ENCODE results near the gene KDM1B. TPM values are rescaled to one million over a fixed set of nuclear protein-coding genes. Genes with fewer than 3 reads are reported as not detected.
"Not testable (repeated sequence)": the region's sequence is repeated elsewhere in the genome, so short reads cannot be mapped to it uniquely, and the experiment has no call there.

Gene KDM1B
- total RNA-seq, 3 donors from 2014 or later, result 11.0 to 14.3 (median 12.5) TPM

- peaks cover 35% of the 10 kb centered on the region for H3K36me3 Mint-ChIP-seq (ENCODE audit: insufficient read depth)
Measured at GRCh38 chr6:18138906-18139305, 16.3 kb upstream of the KDM1B start.

GRCh38 chr6:18139935-18140621, 15.1 kb upstream of the KDM1B start:
- DNase-seq (no peak), ATAC-seq (no peak)
- Mint-ChIP-seq H3K27me3 (ENCODE audit: low read depth) (no peaks in the 10 kb centered on the region), H3K4me3 (no peak overlapping the region), H3K9me3 (no peaks in the 10 kb centered on the region), H3K4me1 (ENCODE audit: low read depth) (peaks cover 2% of the 10 kb centered on the region), H3K36me3 (ENCODE audit: insufficient read depth) (peaks cover 35% of the 10 kb centered on the region)

More at GRCh38 chr6:18138906-18139305, 16.3 kb upstream of the KDM1B start:
- ATAC-seq (no peak), DNase-seq (no peak)
- Mint-ChIP-seq H3K9me3 (no peaks in the 10 kb centered on the region), H3K4me1 (ENCODE audit: low read depth) (peaks cover 2% of the 10 kb centered on the region), H3K4me3 (no peak overlapping the region), H3K27me3 (ENCODE audit: low read depth) (no peaks in the 10 kb centered on the region)

- DNase-seq, result no peak
- peaks cover 30% of the 10 kb centered on the region for H3K36me3 Mint-ChIP-seq (ENCODE audit: insufficient read depth)
- H3K4me1 Mint-ChIP-seq (ENCODE audit: low read depth), result no peaks in the 10 kb centered on the region
- ATAC-seq, result no peak
- no peak overlapping the region for H3K4me3 Mint-ChIP-seq
- H3K27me3 Mint-ChIP-seq (ENCODE audit: low read depth), result no peaks in the 10 kb centered on the region
- no peaks in the 10 kb centered on the region for H3K9me3 Mint-ChIP-seq
Measured at GRCh38 chr6:18141805-18142590, 13.2 kb upstream of the KDM1B start.

- no peaks in the 10 kb centered on the region for H3K9me3 Mint-ChIP-seq
- no peaks in the 10 kb centered on the region for H3K27me3 Mint-ChIP-seq (ENCODE audit: low read depth)
- peaks cover 2% of the 10 kb centered on the region for H3K4me1 Mint-ChIP-seq (ENCODE audit: low read depth)
- DNase-seq (no peak), ATAC-seq (no peak)
- H3K36me3 Mint-ChIP-seq (ENCODE audit: insufficient read depth), result peaks cover 32% of the 10 kb centered on the region
- H3K4me3 Mint-ChIP-seq, result no peak overlapping the region
Measured at GRCh38 chr6:18142591-18142861, 12.7 kb upstream of the KDM1B start.

GRCh38 chr6:18147160-18147559, 8.1 kb upstream of the KDM1B start:
- H3K36me3 Mint-ChIP-seq (ENCODE audit: insufficient read depth), result peaks cover 30% of the 10 kb centered on the region
- H3K27me3 Mint-ChIP-seq (ENCODE audit: low read depth), result no peaks in the 10 kb centered on the region
- no peaks in the 10 kb centered on the region for H3K9me3 Mint-ChIP-seq
- ATAC-seq, result peak; percentile 87 to 92
- H3K4me3 Mint-ChIP-seq, result no peak overlapping the region
- peaks cover 2% of the 10 kb centered on the region for H3K4me1 Mint-ChIP-seq (ENCODE audit: low read depth)
- DNase-seq, result no peak

- no peak for DNase-seq
- Mint-ChIP-seq H3K36me3 (ENCODE audit: insufficient read depth) (peaks cover 28% of the 10 kb centered on the region), H3K27me3 (ENCODE audit: low read depth) (no peaks in the 10 kb centered on the region), H3K9me3 (no peaks in the 10 kb centered on the region), H3K4me1 (ENCODE audit: low read depth) (peaks cover 4% of the 10 kb centered on the region), H3K4me3 (no peak overlapping the region)
- no peak for ATAC-seq
Measured at GRCh38 chr6:18147616-18148015, 7.6 kb upstream of the KDM1B start.

GRCh38 chr6:18148304-18149025, 6.8 kb upstream of the KDM1B start:
- DNase-seq (no peak), ATAC-seq (no peak)
- Mint-ChIP-seq H3K27me3 (ENCODE audit: low read depth) (no peaks in the 10 kb centered on the region), H3K4me3 (no peak overlapping the region), H3K36me3 (ENCODE audit: insufficient read depth) (peaks cover 23% of the 10 kb centered on the region), H3K9me3 (no peaks in the 10 kb centered on the region), H3K4me1 (ENCODE audit: low read depth) (peaks cover 12% of the 10 kb centered on the region)

GRCh38 chr6:18151391-18151790, 3.8 kb upstream of the KDM1B start:
- H3K9me3 Mint-ChIP-seq; H3K27me3 Mint-ChIP-seq (ENCODE audit: low read depth); H3K4me3 Mint-ChIP-seq; DNase-seq; ATAC-seq: not testable (repeated sequence)
- H3K4me1 Mint-ChIP-seq (ENCODE audit: low read depth), result peaks cover 28% of the 10 kb centered on the region
- H3K36me3 Mint-ChIP-seq (ENCODE audit: insufficient read depth), result peaks cover 23% of the 10 kb centered on the region

- no peaks in the 10 kb centered on the region for H3K9me3 Mint-ChIP-seq
- H3K4me1 Mint-ChIP-seq (ENCODE audit: low read depth), result peaks cover 28% of the 10 kb centered on the region
- H3K36me3 Mint-ChIP-seq (ENCODE audit: insufficient read depth), result peaks cover 23% of the 10 kb centered on the region
- DNase-seq (no peak), ATAC-seq (no peak)
- H3K4me3 Mint-ChIP-seq, result no peak overlapping the region
- H3K27me3 Mint-ChIP-seq (ENCODE audit: low read depth), result no peaks in the 10 kb centered on the region
Measured at GRCh38 chr6:18151801-18152200, 3.4 kb upstream of the KDM1B start.

- Mint-ChIP-seq H3K4me3 (no peak overlapping the region), H3K9me3 (no peaks in the 10 kb centered on the region), H3K27me3 (ENCODE audit: low read depth) (no peaks in the 10 kb centered on the region), H3K36me3 (ENCODE audit: insufficient read depth) (peaks cover 14% of the 10 kb centered on the region), H3K4me1 (ENCODE audit: low read depth) (peaks cover 26% of the 10 kb centered on the region)
- ATAC-seq, result no peak
- no peak for DNase-seq
Measured at GRCh38 chr6:18153311-18153703, 1.9 kb upstream of the KDM1B start.

- H3K4me3 Mint-ChIP-seq, result peak within 1 kb of the TSS; percentile 98
- peaks cover 8% of the 10 kb centered on the region for H3K36me3 Mint-ChIP-seq (ENCODE audit: insufficient read depth)
- ATAC-seq, result peak in 1 of 2 donors; percentile 41
- H3K27me3 Mint-ChIP-seq (ENCODE audit: low read depth), result no peaks in the 10 kb centered on the region
- no peaks in the 10 kb centered on the region for H3K9me3 Mint-ChIP-seq
- peaks cover 26% of the 10 kb centered on the region for H3K4me1 Mint-ChIP-seq (ENCODE audit: low read depth)
- DNase-seq, result no peak
Measured at GRCh38 chr6:18154507-18155149, 594 bp upstream of the KDM1B start, which contains the start of gene TPMT. TSS of gene TPMT (minus strand) at chr6:18155077. CDS start at chr6:18149127, 5,950 bp downstream.

- no peaks in the 10 kb centered on the region for H3K9me3 Mint-ChIP-seq
- DNase-seq (peak; percentile 32), ATAC-seq (peak; percentile 5 to 16)
- peak overlapping the region; percentile 98 for H3K4me3 Mint-ChIP-seq
- peaks cover 12% of the 10 kb centered on the region for H3K36me3 Mint-ChIP-seq (ENCODE audit: insufficient read depth)
- no peaks in the 10 kb centered on the region for H3K27me3 Mint-ChIP-seq (ENCODE audit: low read depth)
- H3K4me1 Mint-ChIP-seq (ENCODE audit: low read depth), result peaks cover 26% of the 10 kb centered on the region
Measured at GRCh38 chr6:18155864-18156421, 721 bp downstream of the KDM1B start.

GRCh38 chr6:18160911-18161310, 5.7 kb downstream of the KDM1B start:
- Mint-ChIP-seq H3K4me1 (ENCODE audit: low read depth) (peaks cover 5% of the 10 kb centered on the region), H3K36me3 (ENCODE audit: insufficient read depth) (peaks cover 30% of the 10 kb centered on the region), H3K4me3 (no peak overlapping the region), H3K27me3 (ENCODE audit: low read depth) (no peaks in the 10 kb centered on the region), H3K9me3 (no peaks in the 10 kb centered on the region)
- DNase-seq (no peak), ATAC-seq (peak in 1 of 2 donors; percentile 30)

- Mint-ChIP-seq H3K36me3 (ENCODE audit: insufficient read depth) (peaks cover 30% of the 10 kb centered on the region), H3K4me3 (no peak overlapping the region), H3K4me1 (ENCODE audit: low read depth) (no peaks in the 10 kb centered on the region), H3K9me3 (no peaks in the 10 kb centered on the region), H3K27me3 (ENCODE audit: low read depth) (no peaks in the 10 kb centered on the region)
- no peak for ATAC-seq
- no peak for DNase-seq
Measured at GRCh38 chr6:18161431-18161830, 6.2 kb downstream of the KDM1B start.
